Muscle of arm (tissue), 12 donors: ENCODE measurements around the gene XAGE2. TPM values are rescaled to one million over a fixed set of nuclear protein-coding genes. Genes with fewer than 3 reads are reported as not detected.

ENCODE experiments used
- DNase-seq: peaks from one replicate; pipeline ENCODE4 v3.0.0-alpha.2; 2013
- polyA plus RNA-seq, 12 donors: library from polyadenylated mRNA; unstranded; fragments of 120-200 nt; gene quantifications; one replicate each; pipeline ENCODE4 v1.2.1, GENCODE V29; 2013; ENCODE audit not compliant: insufficient read length in 12 of 12

The XAGE2 gene
- polyA plus RNA-seq, 12 donors = 0.43 to 4.3 (median 0.59) TPM; not detected in 7

DNA sequence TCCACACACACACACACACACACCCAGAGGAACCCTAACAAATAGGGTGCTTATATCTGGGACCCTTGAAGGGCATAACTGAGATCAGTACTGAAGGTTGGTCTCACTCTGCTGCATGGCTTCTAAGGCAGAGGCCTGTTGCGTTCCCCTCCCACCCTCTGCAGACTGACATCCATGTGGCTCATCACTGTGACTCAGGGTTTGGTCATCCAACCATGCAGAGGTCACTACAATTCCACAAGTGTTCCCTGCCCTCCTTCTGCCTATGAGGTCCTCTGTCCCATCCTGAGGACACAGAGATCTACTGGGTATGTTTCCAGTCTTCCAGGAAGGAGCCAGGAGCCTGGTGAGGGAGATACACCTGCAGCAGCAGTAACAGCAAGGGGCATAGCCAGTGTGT lies 55.8 kb downstream of the XAGE2 start:
- DNase-seq = no peak

Other genes starting within 250 kb of the XAGE2 start
- gene MAGED4, start 184.1 kb upstream of the XAGE2 start, polyA plus RNA-seq = 10 to 100 TPM in 11 of 12 donors, not detected in 1; 12.3 to 59.2 (median 22.2) TPM
- under 1 TPM in 1 of 12 donors, not detected in 11; 0.75 TPM for gene XAGE1A, start 126.8 kb downstream of the XAGE2 start, polyA plus RNA-seq
- 1 to 10 TPM in 1 of 12 donors, under 1 TPM in 2, not detected in 9; 0.41 to 1.3 (median 0.76) TPM for gene XAGE1B, start 148.0 kb downstream of the XAGE2 start, polyA plus RNA-seq